K562 (cell line): ENCODE results near the gene BCAR3. TPM values are rescaled to one million over a fixed set of nuclear protein-coding genes. Genes with fewer than 3 reads are reported as not detected.
A peak's percentile ranks its signal among the peaks of the same experiment; 100 is the strongest.

Experiments used
- ATAC-seq: fragments of 200-7000 bp; cut with Tn5 transposase; 3 replicates; pipeline ENCODE4 v1.9.1; 2020; ENCODE audit warnings: moderate library complexity
- BruUV-seq: library from RNA; stranded (reverse); fragments of 400-500 nt; replicated peaks from 2 replicates; lab custom pipeline; 2021; lab: Mats Ljungman, UMichigan
- CTCF ChIA-PET: fragments of 300-600 bp; formaldehyde crosslinking; extraction: SDS; loops from one replicate; lab custom pipeline; 2021; ENCODE audit warnings: low intra/inter-chr PET ratio; lab: Yijun Ruan, JAX
- POLR2A ChIA-PET: fragments of 300-600, 350-650 bp; sonication (Branson Sonifier 250); formaldehyde crosslinking; extraction: SDS; loops from one replicate; lab custom pipeline; 2021; ENCODE audit warnings: antibody characterized with exemption, inconsistent platforms; lab: Yijun Ruan, JAX
- DNase-seq, 4 experiments: peaks; one replicate each; pipeline versions ENCODE4 v3.0.0 to v3.0.0-alpha.2; 2011 to 2018; ENCODE audit warnings: low spot score in 3 of 4, mixed read lengths in 3 of 4; ENCODE audit errors: extremely low read depth in 1 of 4
- FAIRE-seq: peaks from 2 replicates; lab custom pipeline; 2011; peaks lifted over from hg19 to GRCh38; lab: Jason Lieb, UNC
- H2AFZ ChIP-seq: 2 replicates; pipeline ENCODE4 v1.6.0; 2011; ENCODE audit warnings: low read depth, low read length, control low read depth, inconsistent platforms
- H3K27ac ChIP-seq: fragments of 200-600 bp; 3 replicates; pipeline ENCODE4 v1.8.0; 2011; ENCODE audit warnings: low read depth, mild to moderate bottlenecking, control low read depth, inconsistent platforms, low read length, moderate library complexity, mixed read lengths; ENCODE audit errors: extremely low read depth
- H3K27me3 ChIP-seq, 2 experiments: fragments of 300-600 bp in 1 of 2; 2 replicates in 1 of 2; 3 replicates in 1 of 2; pipeline versions ENCODE4 v1.6.0 to v1.8.0; 2011; ENCODE audit warnings: inconsistent platforms in 2 of 2, low read length in 2 of 2, mild to moderate bottlenecking in 1 of 2, mixed read lengths in 1 of 2, moderate library complexity in 1 of 2; ENCODE audit not compliant: control insufficient read depth in 2 of 2, insufficient read depth in 2 of 2
- H3K36me3 ChIP-seq: fragments of 300-600 bp; 3 replicates; pipeline ENCODE4 v1.8.0; 2011; ENCODE audit warnings: mild to moderate bottlenecking, low read length, inconsistent platforms; ENCODE audit not compliant: control insufficient read depth, insufficient read depth
- H3K4me1 ChIP-seq, 2 experiments: fragments of 200-600 bp in 1 of 2; replicated peaks in 1 of 2; 2 replicates in 1 of 2; 3 replicates in 1 of 2; pipeline versions ENCODE4 v1.5.1 to v1.8.0; 2011; ENCODE audit warnings: inconsistent platforms in 2 of 2, low read length in 2 of 2, mild to moderate bottlenecking in 1 of 2, mixed read lengths in 1 of 2, moderate library complexity in 1 of 2; ENCODE audit not compliant: control insufficient read depth in 2 of 2, insufficient read depth in 2 of 2
- H3K4me2 ChIP-seq: 2 replicates; pipeline ENCODE4 v1.6.1; 2011; ENCODE audit warnings: low read length, control low read depth, inconsistent platforms, mixed read lengths; ENCODE audit not compliant: insufficient read depth
- H3K4me3 ChIP-seq: fragments of 200-600 bp; sonication (generic), shearing (Covaris generic); 2 replicates; pipeline ENCODE4 v1.5.1; 2016; ENCODE audit warnings: control low read depth, inconsistent platforms
- H3K79me2 ChIP-seq: fragments of 200-600 bp; 3 replicates; pipeline ENCODE4 v1.8.0; 2011; ENCODE audit warnings: low read length, inconsistent platforms; ENCODE audit not compliant: control insufficient read depth, insufficient read depth
- H3K9ac ChIP-seq, 2 experiments: 2 replicates each; pipeline versions ENCODE4 v1.6.0 to v1.6.1; 2011; ENCODE audit warnings: low read depth in 2 of 2, low read length in 2 of 2, control low read depth in 1 of 2, inconsistent platforms in 1 of 2, mild to moderate bottlenecking in 1 of 2, mixed read lengths in 1 of 2; ENCODE audit not compliant: insufficient read depth in 1 of 2
- H3K9me1 ChIP-seq: one replicate; pipeline ENCODE4 v1.6.0; 2011; ENCODE audit warnings: inconsistent platforms, mild to moderate bottlenecking, low read length, moderate library complexity; ENCODE audit not compliant: control insufficient read depth, insufficient read depth
- H3K9me3 ChIP-seq: replicated peaks from 2 replicates; pipeline ENCODE4 v1.5.1; 2011; ENCODE audit warnings: low read depth, low read length, inconsistent platforms; ENCODE audit not compliant: control insufficient read depth, insufficient read depth
- H4K20me1 ChIP-seq: replicated peaks from 2 replicates; pipeline ENCODE4 v1.6.1; 2011; ENCODE audit warnings: low read length, inconsistent platforms, mixed read lengths; ENCODE audit not compliant: control insufficient read depth, insufficient read depth
- CBFA2T3 ChIP-seq: fragments of 450-650 bp; IDR thresholded peaks from 2 replicates; pipeline ENCODE4 v1.6.1; 2017
- NR2C1 ChIP-seq, 2 experiments: fragments of 450-650 bp; IDR thresholded peaks; 2 replicates each; pipeline ENCODE4 v1.6.1; 2017; ENCODE audit warnings: mild to moderate bottlenecking in 2 of 2, antibody characterized with exemption in 1 of 2, inconsistent platforms in 1 of 2, missing compliant biosample characterization in 1 of 2, missing genetic modification characterization in 1 of 2
- SRSF7 ChIP-seq: fragments of 200-400 bp; formaldehyde crosslinking; optimal IDR thresholded peaks from 2 replicates; pipeline ENCODE3; 2017; ENCODE audit warnings: mild to moderate bottlenecking, low read depth, low read length
- ZNF311 ChIP-seq: fragments of 250-450 bp; sonication (Bioruptor Pico); IDR thresholded peaks from 2 replicates; pipeline ENCODE4 v1.4.0; 2020; ENCODE audit warnings: mild to moderate bottlenecking, moderate library complexity
- ZNF324 ChIP-seq: fragments of 250-450 bp; sonication (Bioruptor Pico); IDR thresholded peaks from 2 replicates; pipeline ENCODE4 v1.4.0; 2020; ENCODE audit warnings: mild to moderate bottlenecking
- WGBS: fragments of 100-300 bp; shearing (Covaris generic); methylation state at CpG from one replicate; pipeline ENCODE4 v1.1.6; 2016; ENCODE audit warnings: low coverage, mixed read lengths; ENCODE audit not compliant: insufficient coverage; ENCODE audit errors: missing lambda C conversion rate; 5-methylcytosine and 5-hydroxymethylcytosine counted together
- in situ Hi-C: fragments of 300-500 bp; cut with MboI; formaldehyde crosslinking; loops from 4 replicates; pipeline ENCODE4 v1.15.0; 2018; ENCODE audit warnings: inconsistent platforms, mixed read lengths
- intact Hi-C: fragments of 100-400 bp; cut with micrococcal nuclease; formaldehyde crosslinking; loops from 2 replicates; pipeline ENCODE4 v1.14.2; 2022
- polyA plus RNA-seq, 8 experiments: library from polyadenylated mRNA; depleted of rRNA in 4 of 8; stranded (reverse) in 5 of 8; unstranded in 3 of 8; fragments of >200 nt; fragmentation: Nextera tagmentation in 2 of 8; fragmentation: Illumina TruSeq in 1 of 8; extraction: Ambion mirVana in 2 of 8; extraction: Trizol in 1 of 8; gene quantifications; 2 replicates each; pipeline versions ENCODE4 v1.2.1 to v1.2.3, GENCODE V29; 2011 to 2014; ENCODE audit warnings: inconsistent platforms in 1 of 8, missing spikeins in 1 of 8
- total RNA-seq, 7 experiments: library from RNA; depleted of rRNA in 6 of 7; stranded (reverse); fragments of >200 nt in 6 of 7; fragmentation: Illumina TruSeq in 2 of 7; extraction: Trizol in 2 of 7; gene quantifications; 2 replicates each; pipeline versions ENCODE4 v1.2.1 to v1.2.3, GENCODE V29; 2011 to 2021; ENCODE audit warnings: low replicate concordance in 1 of 7
- TF ChIP-seq, protein P1 (sequence below), 3 experiments: IDR thresholded peaks in 2 of 3; conservative IDR thresholded peaks in 1 of 3; 2 replicates each; pipeline ENCODE4 v1.5.1; 2011 to 2012; ENCODE audit warnings: low read length in 3 of 3, mild to moderate bottlenecking in 3 of 3, control low read depth in 2 of 3, improper control_type of control experiment in 1 of 3, inconsistent platforms in 1 of 3, low read depth in 1 of 3, mixed read lengths in 1 of 3, moderate library complexity in 1 of 3; ENCODE audit not compliant: insufficient read depth in 2 of 3
- TF ChIP-seq, protein P2 (sequence below), 2 experiments: fragments of 450-650 bp; conservative IDR thresholded peaks; 2 replicates each; pipeline ENCODE4 v1.6.1; 2017; ENCODE audit warnings: mild to moderate bottlenecking in 2 of 2, moderate library complexity in 2 of 2
- TF ChIP-seq, protein P3 (sequence below): fragments of 250-450 bp; sonication (Bioruptor Pico); IDR thresholded peaks from 2 replicates; pipeline ENCODE4 v1.9.0; 2021; ENCODE audit warnings: mild to moderate bottlenecking, inconsistent platforms
- TF ChIP-seq, protein P4 (sequence below): sonication (generic); formaldehyde crosslinking; IDR thresholded peaks from 2 replicates; pipeline ENCODE4 v1.8.1; 2023; ENCODE audit warnings: mild to moderate bottlenecking, missing genetic modification reagents

The BCAR3 gene
- total and polyA plus RNA-seq, 9 of the 15 experiments (the other 6 are each of a cell fraction or from before 2014, with no cell fraction given): 1.8 to 6.3 (median 3.8) TPM

DNA sequence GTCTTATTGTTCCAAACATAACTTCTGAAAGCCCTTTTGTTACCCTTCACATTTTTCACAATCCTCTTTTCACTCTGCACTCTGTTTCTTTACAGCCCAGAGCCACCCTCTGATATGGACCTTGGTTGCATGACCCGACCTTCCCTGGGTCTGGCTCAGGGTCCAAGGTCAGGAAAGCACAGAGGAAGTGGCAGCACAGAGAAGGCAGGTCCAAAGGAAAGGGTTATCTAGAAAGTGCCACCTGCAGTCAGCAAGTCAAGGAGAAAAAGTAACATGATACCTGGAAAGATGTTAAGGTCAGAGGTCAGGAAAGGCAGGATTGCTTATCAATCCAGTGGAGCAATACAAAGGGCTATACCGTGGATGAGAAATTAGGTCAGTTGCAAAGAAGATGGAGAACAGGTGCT lies 18.4 kb downstream of the BCAR3 start:
- Histone ChIP-seq H2AFZ (no peak overlapping the region), H3K27ac (no peak overlapping the region), H3K9me3 (no peaks in the 10 kb centered on the region), H3K36me3 (no peaks in the 10 kb centered on the region), H3K27me3 (no peaks in the 10 kb centered on the region), H3K9me1 (no peaks in the 10 kb centered on the region), H4K20me1 (no peaks in the 10 kb centered on the region), H3K9ac (no peak overlapping the region), H3K4me2 (no peak overlapping the region), H3K4me3 (no peak overlapping the region), H3K79me2 (no peaks in the 10 kb centered on the region), H3K4me1 (peaks cover 8 to 46% of the 10 kb centered on the region in 2 experiments; a peak in 4 of 5 replicates)
- TF ChIP-seq SRSF7: no peak
- TF ChIP-seq, protein P1, sequence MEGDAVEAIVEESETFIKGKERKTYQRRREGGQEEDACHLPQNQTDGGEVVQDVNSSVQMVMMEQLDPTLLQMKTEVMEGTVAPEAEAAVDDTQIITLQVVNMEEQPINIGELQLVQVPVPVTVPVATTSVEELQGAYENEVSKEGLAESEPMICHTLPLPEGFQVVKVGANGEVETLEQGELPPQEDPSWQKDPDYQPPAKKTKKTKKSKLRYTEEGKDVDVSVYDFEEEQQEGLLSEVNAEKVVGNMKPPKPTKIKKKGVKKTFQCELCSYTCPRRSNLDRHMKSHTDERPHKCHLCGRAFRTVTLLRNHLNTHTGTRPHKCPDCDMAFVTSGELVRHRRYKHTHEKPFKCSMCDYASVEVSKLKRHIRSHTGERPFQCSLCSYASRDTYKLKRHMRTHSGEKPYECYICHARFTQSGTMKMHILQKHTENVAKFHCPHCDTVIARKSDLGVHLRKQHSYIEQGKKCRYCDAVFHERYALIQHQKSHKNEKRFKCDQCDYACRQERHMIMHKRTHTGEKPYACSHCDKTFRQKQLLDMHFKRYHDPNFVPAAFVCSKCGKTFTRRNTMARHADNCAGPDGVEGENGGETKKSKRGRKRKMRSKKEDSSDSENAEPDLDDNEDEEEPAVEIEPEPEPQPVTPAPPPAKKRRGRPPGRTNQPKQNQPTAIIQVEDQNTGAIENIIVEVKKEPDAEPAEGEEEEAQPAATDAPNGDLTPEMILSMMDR (IDR thresholded peaks at IDR 0.05 in 2 of 3, conservative IDR thresholded peaks at IDR 0.05 in 1 of 3; ENCODE audit: insufficient read depth in 2 of 3, low read depth in 1 of 3, low read length in 3 of 3): no peak
- no peak for TF ChIP-seq ZNF324 (CRISPR knock-in tag)
- TF ChIP-seq, protein P2, sequence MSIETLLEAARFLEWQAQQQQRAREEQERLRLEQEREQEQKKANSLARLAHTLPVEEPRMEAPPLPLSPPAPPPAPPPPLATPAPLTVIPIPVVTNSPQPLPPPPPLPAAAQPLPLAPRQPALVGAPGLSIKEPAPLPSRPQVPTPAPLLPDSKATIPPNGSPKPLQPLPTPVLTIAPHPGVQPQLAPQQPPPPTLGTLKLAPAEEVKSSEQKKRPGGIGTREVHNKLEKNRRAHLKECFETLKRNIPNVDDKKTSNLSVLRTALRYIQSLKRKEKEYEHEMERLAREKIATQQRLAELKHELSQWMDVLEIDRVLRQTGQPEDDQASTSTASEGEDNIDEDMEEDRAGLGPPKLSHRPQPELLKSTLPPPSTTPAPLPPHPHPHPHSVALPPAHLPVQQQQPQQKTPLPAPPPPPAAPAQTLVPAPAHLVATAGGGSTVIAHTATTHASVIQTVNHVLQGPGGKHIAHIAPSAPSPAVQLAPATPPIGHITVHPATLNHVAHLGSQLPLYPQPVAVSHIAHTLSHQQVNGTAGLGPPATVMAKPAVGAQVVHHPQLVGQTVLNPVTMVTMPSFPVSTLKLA (conservative IDR thresholded peaks at IDR 0.05): no peak
- TF ChIP-seq, protein P3, sequence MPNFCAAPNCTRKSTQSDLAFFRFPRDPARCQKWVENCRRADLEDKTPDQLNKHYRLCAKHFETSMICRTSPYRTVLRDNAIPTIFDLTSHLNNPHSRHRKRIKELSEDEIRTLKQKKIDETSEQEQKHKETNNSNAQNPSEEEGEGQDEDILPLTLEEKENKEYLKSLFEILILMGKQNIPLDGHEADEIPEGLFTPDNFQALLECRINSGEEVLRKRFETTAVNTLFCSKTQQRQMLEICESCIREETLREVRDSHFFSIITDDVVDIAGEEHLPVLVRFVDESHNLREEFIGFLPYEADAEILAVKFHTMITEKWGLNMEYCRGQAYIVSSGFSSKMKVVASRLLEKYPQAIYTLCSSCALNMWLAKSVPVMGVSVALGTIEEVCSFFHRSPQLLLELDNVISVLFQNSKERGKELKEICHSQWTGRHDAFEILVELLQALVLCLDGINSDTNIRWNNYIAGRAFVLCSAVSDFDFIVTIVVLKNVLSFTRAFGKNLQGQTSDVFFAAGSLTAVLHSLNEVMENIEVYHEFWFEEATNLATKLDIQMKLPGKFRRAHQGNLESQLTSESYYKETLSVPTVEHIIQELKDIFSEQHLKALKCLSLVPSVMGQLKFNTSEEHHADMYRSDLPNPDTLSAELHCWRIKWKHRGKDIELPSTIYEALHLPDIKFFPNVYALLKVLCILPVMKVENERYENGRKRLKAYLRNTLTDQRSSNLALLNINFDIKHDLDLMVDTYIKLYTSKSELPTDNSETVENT: no peak
- TF ChIP-seq ZNF311 (CRISPR knock-in tag): no peak
- peak; percentile 27; the same call in 1 of the 2 replicates for TF ChIP-seq CBFA2T3
- peak; percentile 51; the same call in 1 of the 2 replicates for TF ChIP-seq NR2C1 (IDR thresholded peaks at IDR 0.05)
- TF ChIP-seq NR2C1 (tag; IDR thresholded peaks at IDR 0.05): peak; percentile 33; the same call in 1 of the 2 replicates
- TF ChIP-seq, protein P4, sequence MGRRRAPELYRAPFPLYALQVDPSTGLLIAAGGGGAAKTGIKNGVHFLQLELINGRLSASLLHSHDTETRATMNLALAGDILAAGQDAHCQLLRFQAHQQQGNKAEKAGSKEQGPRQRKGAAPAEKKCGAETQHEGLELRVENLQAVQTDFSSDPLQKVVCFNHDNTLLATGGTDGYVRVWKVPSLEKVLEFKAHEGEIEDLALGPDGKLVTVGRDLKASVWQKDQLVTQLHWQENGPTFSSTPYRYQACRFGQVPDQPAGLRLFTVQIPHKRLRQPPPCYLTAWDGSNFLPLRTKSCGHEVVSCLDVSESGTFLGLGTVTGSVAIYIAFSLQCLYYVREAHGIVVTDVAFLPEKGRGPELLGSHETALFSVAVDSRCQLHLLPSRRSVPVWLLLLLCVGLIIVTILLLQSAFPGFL (CRISPR knock-in tag): no peak
- intact Hi-C loops: no loop called here
- ATAC-seq (no peak), FAIRE-seq (no peak), DNase-seq (peak in 1 of 4 experiments; percentile 13)
- in situ Hi-C loops: no loop called here
- no TSS peak for BruUV-seq
- ChIA-PET POLR2A (interaction anchor here (1.5 kb wide), 1 partner anchor 8 kb away, joined by 3 read pairs; no protein-coding TSS in a partner anchor), CTCF (no interaction called here)
- WGBS: 35% methylated on average over 2 of the region's 2 CpGs
